GM12878 (cell line): ENCODE results near the gene B3GNT2. TPM values are rescaled to one million over a fixed set of nuclear protein-coding genes. Genes with fewer than 3 reads are reported as not detected.

Experiments
- ATAC-seq: fragments of 200-7000 bp; cut with Tn5 transposase; 3 replicates; pipeline ENCODE4 v1.9.1; 2020; ENCODE audit warnings: mild to moderate bottlenecking, moderate library complexity
- BruUV-seq: library from RNA; stranded (reverse); fragments of 400-500 nt; replicated peaks from 2 replicates; lab custom pipeline; 2021; lab: Mats Ljungman, UMichigan
- CTCF ChIA-PET: fragments of 300-600 bp; sonication (Branson Sonifier 250); formaldehyde crosslinking; extraction: SDS; loops from one replicate; lab custom pipeline; 2021; ENCODE audit warnings: inconsistent platforms; lab: Yijun Ruan, JAX
- POLR2A ChIA-PET: fragments of 350-600 bp; formaldehyde crosslinking; extraction: SDS; loops from one replicate; lab custom pipeline; 2021; ENCODE audit warnings: inconsistent platforms; lab: Charles Lee
- RAD21 ChIA-PET: fragments of 300-600 bp; sonication (Branson Sonifier 250); formaldehyde crosslinking; loops from one replicate; lab custom pipeline; 2023; ENCODE audit warnings: antibody characterized with exemption; ENCODE audit not compliant: unreplicated experiment; lab: Charles Lee
- SMC1A ChIA-PET: fragments of 300-600 bp; sonication (Branson Sonifier 250); formaldehyde crosslinking; loops from one replicate; lab custom pipeline; 2023; ENCODE audit not compliant: unreplicated experiment, uncharacterized antibody; lab: Charles Lee
- DNase-seq: peaks from one replicate; pipeline ENCODE4 v3.0.0-alpha.2; 2011; ENCODE audit warnings: low read depth, low spot score
- FAIRE-seq: peaks from 3 replicates; lab custom pipeline; 2011; peaks lifted over from hg19 to GRCh38; lab: Jason Lieb, UNC
- H2AFZ ChIP-seq: 2 replicates; pipeline ENCODE4 v1.6.0; 2011; ENCODE audit warnings: low read depth, low read length, control low read depth; ENCODE audit not compliant: control insufficient read depth
- H3K27ac ChIP-seq: 2 replicates; pipeline ENCODE4 v1.5.1; 2011; ENCODE audit warnings: control low read depth; ENCODE audit not compliant: control insufficient read depth, insufficient read depth
- H3K27me3 ChIP-seq, 2 experiments: replicated peaks in 1 of 2; 2 replicates each; pipeline versions ENCODE4 v1.6.0 to v1.6.1; 2011; ENCODE audit warnings: low read length in 1 of 2; ENCODE audit not compliant: control insufficient read depth in 2 of 2, insufficient read depth in 2 of 2
- H3K36me3 ChIP-seq, 2 experiments: 2 replicates each; pipeline ENCODE4 v1.5.1; 2011; ENCODE audit warnings: low read length in 1 of 2; ENCODE audit not compliant: control insufficient read depth in 2 of 2, insufficient read depth in 2 of 2
- H3K4me1 ChIP-seq: 2 replicates; pipeline ENCODE4 v1.6.1; 2011; ENCODE audit warnings: mild to moderate bottlenecking, low read length, moderate library complexity, mixed read lengths; ENCODE audit not compliant: control insufficient read depth, insufficient read depth
- H3K4me2 ChIP-seq: 2 replicates; pipeline ENCODE4 v1.6.0; 2011; ENCODE audit warnings: control low read depth; ENCODE audit not compliant: control insufficient read depth, insufficient read depth
- H3K4me3 ChIP-seq: fragments of 200-600 bp; sonication (generic); 2 replicates; pipeline ENCODE4 v1.5.1; 2016
- H3K79me2 ChIP-seq: 2 replicates; pipeline ENCODE4 v1.6.0; 2011; ENCODE audit warnings: low read length; ENCODE audit not compliant: control insufficient read depth, insufficient read depth
- H3K9ac ChIP-seq: 2 replicates; pipeline ENCODE4 v1.8.0; 2011; ENCODE audit warnings: low read length, control low read depth, mixed read lengths; ENCODE audit not compliant: control insufficient read depth, insufficient read depth
- H3K9me3 ChIP-seq: replicated peaks from 3 replicates; pipeline ENCODE4 v1.5.1; 2011; ENCODE audit warnings: mild to moderate bottlenecking, low read length; ENCODE audit not compliant: control insufficient read depth, insufficient read depth
- H4K20me1 ChIP-seq: 2 replicates; pipeline ENCODE4 v1.6.0; 2011; ENCODE audit not compliant: control insufficient read depth, insufficient read depth
- BCL11A ChIP-seq: IDR thresholded peaks from 2 replicates; pipeline ENCODE4 v1.6.1; 2011; ENCODE audit warnings: low read depth, low read length
- CHD4 ChIP-seq: fragments of 200-600 bp; sonication (generic); IDR thresholded peaks from 2 replicates; pipeline ENCODE4 v1.6.1; 2016; ENCODE audit warnings: mild to moderate bottlenecking
- MAX ChIP-seq: IDR thresholded peaks from 2 replicates; pipeline ENCODE4 v1.6.1; 2012; ENCODE audit warnings: low read depth, low read length, improper control_type of control experiment
- PAX8 ChIP-seq: fragments of 450-650 bp; IDR thresholded peaks from 2 replicates; pipeline ENCODE4 v1.6.1; 2017; ENCODE audit warnings: mild to moderate bottlenecking, moderate library complexity
- POLR2AphosphoS5 ChIP-seq: IDR thresholded peaks from 2 replicates; pipeline ENCODE4 v1.6.1; 2011; ENCODE audit warnings: mild to moderate bottlenecking, low read length, inconsistent platforms
- TCF7 ChIP-seq: IDR thresholded peaks from 2 replicates; pipeline ENCODE4 v1.6.1; 2014; ENCODE audit warnings: antibody characterized with exemption, borderline replicate concordance
- WGBS: methylation state at CpG from one replicate; pipeline ENCODE4 v1.1.6; 2016; ENCODE audit warnings: low lambda C conversion rate; ENCODE audit not compliant: insufficient replicate concordance, insufficient coverage; ENCODE audit errors: missing lambda C conversion rate; 5-methylcytosine and 5-hydroxymethylcytosine counted together
- in situ Hi-C: fragments of 300-500 bp; cut with MboI; formaldehyde crosslinking; loops from 9 replicates; pipeline ENCODE4 v1.14.3; 2018; ENCODE audit warnings: mixed read lengths
- intact Hi-C: fragments of 100-400 bp; cut with micrococcal nuclease; formaldehyde crosslinking; loops from one replicate; pipeline ENCODE4 v1.14.2; 2022; ENCODE audit not compliant: unreplicated experiment
- polyA plus RNA-seq, 11 experiments: library from polyadenylated mRNA; depleted of rRNA in 4 of 11; unstranded in 6 of 11; stranded (reverse) in 5 of 11; fragments of >200 nt; fragmentation: Nextera tagmentation in 4 of 11; fragmentation: Illumina TruSeq in 1 of 11; extraction: Ambion mirVana in 4 of 11; extraction: Trizol in 1 of 11; gene quantifications; 1 replicate in 1 of 11; 2 replicates in 10 of 11; pipeline versions ENCODE4 v1.2.1 to v1.2.3, GENCODE V29; 2011 to 2016; ENCODE audit warnings: inconsistent platforms in 2 of 11, missing spikeins in 2 of 11, low read depth in 1 of 11
- total RNA-seq, 4 experiments: library from RNA; depleted of rRNA in 3 of 4; stranded (reverse); fragments of >200 nt in 3 of 4; fragmentation: Illumina TruSeq in 1 of 4; extraction: Trizol in 1 of 4; gene quantifications; 2 replicates each; pipeline versions ENCODE4 v1.2.1 to v1.2.3, GENCODE V29; 2013 to 2021

The B3GNT2 gene
- total and polyA plus RNA-seq, 10 of the 15 experiments (the other 5 are each of a cell fraction or from before 2014, with no cell fraction given) = 19.7 to 103 (median 76.3) TPM

DNA sequence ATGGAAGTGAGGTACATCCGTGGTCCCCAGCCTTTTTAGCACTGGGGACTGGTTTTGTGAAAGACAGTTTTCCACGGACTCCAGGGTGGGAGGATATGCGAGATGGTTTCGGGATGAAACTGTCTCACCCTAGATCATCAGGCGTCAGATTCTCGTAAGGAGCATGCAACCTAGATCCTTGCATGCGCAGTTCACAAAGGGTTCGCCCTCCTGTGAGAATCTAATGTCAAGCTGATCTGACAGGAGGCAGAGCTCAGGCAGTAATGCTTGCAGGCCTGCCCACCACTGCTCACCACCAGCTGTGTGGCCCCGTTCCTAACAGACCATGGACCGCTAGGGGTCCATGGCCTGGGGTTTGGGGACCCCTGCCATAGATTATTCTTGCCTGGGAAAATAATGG, 11.6 kb downstream of the B3GNT2 start:
- DNase-seq = no peak
- intact Hi-C loops = no loop called here
- CTCF ChIA-PET = no interaction called here
- TF ChIP-seq PAX8 (no peak), MAX (no peak), POLR2AphosphoS5 (peak; percentile 69), CHD4 (no peak)
- RAD21 ChIA-PET = interaction anchor here (0.9 kb wide), 1 partner anchor 157 kb away, joined by 3 read pairs; no protein-coding TSS in a partner anchor
- no peak for ATAC-seq
- peaks cover 19% of the 10 kb centered on the region for H3K4me1 ChIP-seq
- no peaks in the 10 kb centered on the region for H3K9me3 ChIP-seq
- no peak overlapping the region for H3K9ac ChIP-seq
- H3K27me3 ChIP-seq = no peaks in the 10 kb centered on the region
- peak overlapping the region; percentile 41 for H3K4me2 ChIP-seq
- peak overlapping the region; percentile 29; the same call in 1 of the 2 replicates for H3K4me3 ChIP-seq
- peaks cover 100% of the 10 kb centered on the region for H3K79me2 ChIP-seq
- FAIRE-seq = no peak
- no peak overlapping the region for H2AFZ ChIP-seq
- BruUV-seq = no TSS peak
- peaks cover 59% of the 10 kb centered on the region for H4K20me1 ChIP-seq
- POLR2A ChIA-PET = no interaction called here
- SMC1A ChIA-PET = no interaction called here
- no peak overlapping the region for H3K27ac ChIP-seq
- WGBS = 91% methylated on average over 10 of the region's 10 CpGs
- in situ Hi-C loops = loop anchor here (10.0 kb wide), 2 partner anchors 207 to 213 kb away; no protein-coding TSS in a partner anchor
- H3K36me3 ChIP-seq = peaks cover 13 to 25% of the 10 kb centered on the region in 2 experiments

DNA sequence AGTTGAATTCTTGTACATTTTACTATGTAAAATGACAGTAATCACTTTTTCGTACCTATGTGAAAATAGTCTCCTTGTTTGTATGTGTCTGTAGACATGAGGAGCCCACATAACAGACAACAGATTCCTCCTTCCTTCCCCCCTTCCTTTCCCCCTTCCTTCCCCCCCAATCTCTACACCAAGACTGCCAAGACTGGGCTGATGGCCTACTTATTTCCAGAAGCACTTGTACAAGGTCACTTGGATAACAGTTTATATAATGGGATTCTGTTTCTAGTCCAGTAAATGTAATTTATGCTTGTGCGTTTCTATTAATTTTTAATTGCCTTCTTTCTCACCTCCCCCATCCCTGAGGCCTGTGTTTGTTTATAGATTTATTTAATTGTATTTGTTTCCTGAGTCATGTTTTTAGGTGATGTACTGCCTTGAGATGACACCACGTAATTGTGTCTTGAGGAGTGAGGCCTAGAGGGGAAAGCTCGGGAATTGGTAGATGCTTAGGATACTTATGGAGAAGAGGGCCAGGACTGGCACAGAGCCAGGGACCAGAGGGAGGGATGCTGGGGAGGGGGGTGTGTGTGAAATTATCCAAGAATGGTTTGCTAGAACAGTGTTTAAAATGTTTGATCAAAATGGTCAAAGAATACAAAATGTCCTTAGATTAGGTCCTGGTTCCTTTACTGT, 12.3 kb downstream of the B3GNT2 start:
- in situ Hi-C loops (loop anchor here (10.0 kb wide), 2 partner anchors 207 to 213 kb away; no protein-coding TSS in a partner anchor), intact Hi-C loops (no loop called here)
- Histone ChIP-seq H3K36me3 (peaks cover 18 to 28% of the 10 kb centered on the region in 2 experiments), H3K9me3 (no peaks in the 10 kb centered on the region), H3K27ac (no peak overlapping the region), H2AFZ (no peak overlapping the region), H3K9ac (no peak overlapping the region), H3K27me3 (no peaks in the 10 kb centered on the region), H3K4me3 (peak overlapping the region; percentile 31; the same call in 1 of the 2 replicates), H3K4me1 (peaks cover 15% of the 10 kb centered on the region), H3K79me2 (peaks cover 100% of the 10 kb centered on the region), H4K20me1 (peaks cover 60% of the 10 kb centered on the region), H3K4me2 (peak overlapping the region; percentile 17; the same call in 1 of the 2 replicates)
- POLR2A ChIA-PET = no interaction called here
- CTCF ChIA-PET = interaction anchor here (1.1 to 1.4 kb wide), 2 partner anchors 11 to 58 kb away, joined by 3 to 4 read pairs; no protein-coding TSS in a partner anchor
- 77% methylated on average over 4 of the region's 4 CpGs for WGBS
- RAD21 ChIA-PET = interaction anchor here (0.9 to 2.0 kb wide), 3 partner anchors 8 to 156 kb away, joined by 3 to 12 read pairs (median 8); no protein-coding TSS in a partner anchor
- TF ChIP-seq TCF7 (no peak), BCL11A (no peak)
- no peak for FAIRE-seq
- SMC1A ChIA-PET = interaction anchor here (0.9 to 3.0 kb wide), 3 partner anchors 10 to 45 kb away, joined by 4 to 11 read pairs (median 4); no protein-coding TSS in a partner anchor
- no peak for ATAC-seq
- no peak for DNase-seq
- no TSS peak for BruUV-seq
